BLaER1 (cell line): Measurements from ENCODE around the gene TRAK1.

Source experiments
- H3K27ac ChIP-seq: shearing (Covaris generic); formaldehyde crosslinking; 2 replicates; pipeline ENCODE4 v1.8.1; 2022
- H3K27me3 ChIP-seq: shearing (Covaris generic); formaldehyde crosslinking; 2 replicates; pipeline ENCODE4 v1.8.1; 2022
- H3K36me3 ChIP-seq: shearing (Covaris generic); formaldehyde crosslinking; 2 replicates; pipeline ENCODE4 v1.8.1; 2022
- H3K4me1 ChIP-seq: shearing (Covaris generic); formaldehyde crosslinking; 2 replicates; pipeline ENCODE4 v1.8.1; 2022
- H3K4me2 ChIP-seq: shearing (Covaris generic); formaldehyde crosslinking; 2 replicates; pipeline ENCODE4 v1.8.1; 2022
- H3K4me3 ChIP-seq: shearing (Covaris generic); formaldehyde crosslinking; 2 replicates; pipeline ENCODE4 v1.8.1; 2022
- H3K9ac ChIP-seq: shearing (Covaris generic); formaldehyde crosslinking; 2 replicates; pipeline ENCODE4 v1.8.1; 2022
- H3K9me3 ChIP-seq: shearing (Covaris generic); formaldehyde crosslinking; 2 replicates; pipeline ENCODE4 v1.8.1; 2022
- H4K20me1 ChIP-seq: shearing (Covaris generic); formaldehyde crosslinking; 2 replicates; pipeline ENCODE4 v1.8.1; 2022
- Cebpa-rat ChIP-seq: shearing (Covaris generic); IDR thresholded peaks from 2 replicates; pipeline ENCODE4 v1.8.1; 2022

Gene TRAK1

DNA sequence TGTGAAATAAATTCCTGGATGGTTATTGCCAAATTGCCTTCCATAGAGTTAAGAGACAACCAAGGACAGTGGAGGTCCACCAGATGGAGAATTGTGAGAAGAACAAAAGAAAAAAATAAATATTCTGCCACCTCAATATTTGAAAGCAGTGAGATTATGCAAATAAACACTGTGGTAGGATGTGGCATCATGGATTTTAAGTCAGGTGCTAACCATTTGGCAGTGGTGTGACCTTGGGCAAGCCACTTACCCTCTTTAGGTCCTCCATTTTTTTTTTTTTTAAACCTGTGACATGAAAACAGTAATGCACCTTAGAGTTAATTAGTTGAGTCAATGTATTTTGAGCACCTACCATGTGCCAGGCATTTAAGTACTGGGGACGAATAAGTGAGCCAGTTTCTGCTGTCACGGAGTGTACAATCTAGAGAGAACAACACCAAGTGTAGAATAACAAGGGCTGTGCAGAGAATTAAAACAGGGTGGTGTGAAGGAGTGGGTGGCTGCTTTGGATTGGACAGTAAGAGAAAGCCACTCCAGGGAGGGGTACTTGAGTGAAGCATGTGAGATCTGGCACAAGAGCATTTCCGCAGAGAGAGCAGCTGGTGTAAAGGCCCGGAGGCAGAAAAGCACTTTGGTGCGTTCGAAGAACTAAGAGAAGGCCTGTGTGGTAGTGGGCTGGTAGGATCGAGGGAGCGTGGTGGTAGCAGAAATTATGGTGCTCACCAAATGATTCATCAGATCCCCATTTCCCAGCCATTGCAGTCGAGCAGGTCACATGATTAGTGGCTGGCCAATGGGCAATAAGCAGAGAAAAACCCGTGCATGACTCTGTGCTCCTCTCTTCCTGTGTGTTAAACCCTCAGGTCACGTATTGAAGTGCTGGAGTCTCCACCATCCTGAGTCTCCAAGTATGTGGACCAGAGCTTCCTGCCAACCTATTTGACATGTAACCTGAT lies 135.6 kb downstream of the TRAK1 start:
- Histone ChIP-seq H3K4me3 (no peak overlapping the region), H3K9ac (no peak overlapping the region), H3K4me2 (no peak overlapping the region), H3K27ac (no peak overlapping the region), H4K20me1 (0 out of 2 replicates have a peak, but pooled peaks cover 6% of the 10 kb centered on the region), H3K36me3 (peaks cover 44% of the 10 kb centered on the region), H3K4me1 (no peaks in the 10 kb centered on the region; the same call in 1 of the 2 replicates), H3K27me3 (no peaks in the 10 kb centered on the region), H3K9me3 (no peaks in the 10 kb centered on the region)
- no peak for TF ChIP-seq Cebpa-rat

DNA sequence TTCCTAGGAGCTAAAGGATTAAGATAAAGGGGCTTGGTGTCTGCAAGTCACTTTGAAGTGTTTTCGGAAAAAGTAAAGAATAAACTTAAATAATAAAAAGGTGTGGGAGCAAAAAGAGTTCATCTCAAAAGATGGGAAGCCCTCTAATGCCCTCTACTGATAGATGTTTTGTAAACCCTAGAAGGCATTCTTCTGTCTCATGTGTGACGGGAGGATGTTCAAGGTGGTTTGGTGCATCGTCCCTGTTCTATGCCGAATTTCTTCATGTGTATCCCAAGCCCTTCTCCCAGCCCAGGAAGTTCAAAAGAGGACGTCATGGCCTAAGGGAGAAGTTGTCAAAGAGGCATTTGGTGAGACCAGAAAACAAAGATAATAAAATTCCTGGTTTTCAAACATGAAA lies 137.6 kb downstream of the TRAK1 start:
- Histone ChIP-seq H3K9me3 (no peaks in the 10 kb centered on the region), H3K27ac (no peak overlapping the region), H3K4me3 (no peak overlapping the region), H3K4me1 (no peaks in the 10 kb centered on the region; the same call in 1 of the 2 replicates), H4K20me1 (0 out of 2 replicates have a peak, but pooled peaks cover 4% of the 10 kb centered on the region), H3K4me2 (no peak overlapping the region), H3K9ac (no peak overlapping the region), H3K36me3 (peaks cover 24% of the 10 kb centered on the region), H3K27me3 (no peaks in the 10 kb centered on the region)
- no peak for TF ChIP-seq Cebpa-rat

DNA sequence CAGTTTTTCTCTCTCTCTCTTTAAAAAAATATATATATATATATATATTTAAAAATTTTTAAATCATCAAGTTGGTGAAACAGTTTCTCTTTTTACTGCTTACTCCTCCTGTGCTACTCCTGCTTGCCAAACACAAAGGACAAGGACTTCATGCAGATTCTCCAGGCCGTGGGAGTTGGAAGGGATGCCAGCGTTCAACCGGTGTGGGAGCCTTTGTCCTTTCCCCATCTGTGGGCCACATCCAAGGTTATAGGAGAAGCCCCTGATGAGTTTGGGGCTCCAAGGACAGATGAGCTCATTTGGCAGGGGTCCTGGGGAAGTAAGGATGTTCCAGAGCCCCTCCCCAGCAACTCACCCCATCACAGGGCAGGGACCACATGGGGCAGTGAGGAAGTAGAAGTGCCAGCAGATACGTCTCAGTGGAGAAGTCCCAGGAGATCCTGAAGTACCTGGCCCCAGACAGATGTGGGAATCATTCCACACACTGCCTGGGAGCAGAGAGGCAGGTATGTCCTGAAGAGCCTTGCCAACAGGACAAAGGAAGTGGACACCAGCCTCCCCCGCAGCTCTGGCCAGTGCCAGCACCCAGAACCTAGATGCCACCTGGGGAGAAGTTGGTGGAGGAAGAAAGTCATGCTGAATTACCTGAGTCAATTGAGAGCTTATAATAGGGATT lies 138.2 kb downstream of the TRAK1 start:
- Histone ChIP-seq H3K36me3 (peaks cover 18% of the 10 kb centered on the region), H3K9me3 (no peaks in the 10 kb centered on the region), H4K20me1 (no peaks in the 10 kb centered on the region), H3K27me3 (no peaks in the 10 kb centered on the region), H3K27ac (no peak overlapping the region), H3K4me3 (no peak overlapping the region), H3K9ac (no peak overlapping the region), H3K4me1 (no peaks in the 10 kb centered on the region; the same call in 1 of the 2 replicates), H3K4me2 (no peak overlapping the region)
- no peak for TF ChIP-seq Cebpa-rat

DNA sequence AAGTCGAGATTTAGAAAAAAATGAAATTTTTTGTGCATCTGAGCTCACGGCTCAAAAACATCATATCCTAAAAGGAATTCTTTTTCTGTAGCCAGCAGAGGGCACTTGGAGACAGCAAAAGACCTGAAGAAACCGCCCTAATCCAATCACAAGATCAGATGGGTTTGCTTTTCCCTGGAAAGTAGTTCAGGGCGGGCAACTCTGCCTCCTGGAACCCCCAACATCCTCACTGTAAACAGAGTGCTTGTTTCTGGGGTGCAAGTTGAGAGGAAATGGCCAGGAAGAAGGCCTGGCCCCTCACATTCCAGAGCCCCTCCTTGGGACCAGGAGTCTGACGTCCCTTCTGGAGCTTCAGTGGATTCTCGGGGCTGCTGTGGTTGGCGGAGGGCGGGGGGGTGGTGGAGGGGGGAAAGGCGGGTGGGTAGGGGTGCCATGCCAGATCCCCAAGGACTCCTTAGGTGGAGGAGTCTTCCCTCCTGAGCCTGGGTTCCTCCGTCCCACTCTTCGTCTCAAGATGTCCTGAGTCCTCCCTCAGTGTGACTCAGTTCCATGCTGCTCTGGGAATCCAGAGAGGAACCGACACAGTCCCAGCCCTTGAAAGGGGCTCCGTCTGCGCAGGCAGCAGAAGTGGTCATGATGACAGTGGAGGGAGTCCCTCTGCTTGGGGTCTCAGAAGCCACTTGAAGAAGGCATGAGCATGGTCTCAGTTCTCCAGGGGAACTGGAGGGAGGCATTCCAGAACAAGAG lies 139.0 kb downstream of the TRAK1 start:
- Histone ChIP-seq H3K4me2 (no peak overlapping the region), H3K4me1 (no peaks in the 10 kb centered on the region; the same call in 1 of the 2 replicates), H3K27ac (no peak overlapping the region), H3K4me3 (no peak overlapping the region), H3K9ac (no peak overlapping the region), H3K36me3 (peaks cover 11% of the 10 kb centered on the region), H3K27me3 (no peaks in the 10 kb centered on the region), H4K20me1 (no peaks in the 10 kb centered on the region), H3K9me3 (no peaks in the 10 kb centered on the region)
- no peak for TF ChIP-seq Cebpa-rat

DNA sequence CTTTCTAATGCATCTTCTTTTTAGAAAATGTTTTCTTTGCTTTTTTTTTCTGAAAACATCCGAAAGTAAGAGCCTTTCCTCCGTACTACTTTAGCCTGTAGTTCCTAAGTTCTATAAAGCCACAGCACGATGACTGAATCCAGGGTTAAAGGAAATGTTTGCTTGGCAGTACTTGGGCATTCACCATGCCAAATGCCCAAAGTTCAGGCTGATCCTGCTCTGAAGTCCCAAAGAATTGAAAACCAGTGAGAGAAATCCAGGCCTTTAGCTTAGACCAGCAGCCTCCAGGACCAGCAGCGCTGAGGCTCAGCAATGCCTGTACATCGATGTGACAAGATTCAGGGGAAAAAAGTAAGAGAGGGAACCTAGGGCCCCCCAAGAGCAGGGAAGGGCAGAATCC lies 139.7 kb downstream of the TRAK1 start:
- H3K4me1 ChIP-seq: no peaks in the 10 kb centered on the region; the same call in 1 of the 2 replicates
- no peaks in the 10 kb centered on the region for H3K27me3 ChIP-seq
- TF ChIP-seq Cebpa-rat: no peak
- no peak overlapping the region for H3K4me2 ChIP-seq
- H3K27ac ChIP-seq: no peak overlapping the region
- peaks cover 5% of the 10 kb centered on the region; the same call in 1 of the 2 replicates for H3K36me3 ChIP-seq
- no peak overlapping the region for H3K4me3 ChIP-seq
- no peaks in the 10 kb centered on the region for H4K20me1 ChIP-seq
- H3K9ac ChIP-seq: no peak overlapping the region
- no peaks in the 10 kb centered on the region for H3K9me3 ChIP-seq

DNA sequence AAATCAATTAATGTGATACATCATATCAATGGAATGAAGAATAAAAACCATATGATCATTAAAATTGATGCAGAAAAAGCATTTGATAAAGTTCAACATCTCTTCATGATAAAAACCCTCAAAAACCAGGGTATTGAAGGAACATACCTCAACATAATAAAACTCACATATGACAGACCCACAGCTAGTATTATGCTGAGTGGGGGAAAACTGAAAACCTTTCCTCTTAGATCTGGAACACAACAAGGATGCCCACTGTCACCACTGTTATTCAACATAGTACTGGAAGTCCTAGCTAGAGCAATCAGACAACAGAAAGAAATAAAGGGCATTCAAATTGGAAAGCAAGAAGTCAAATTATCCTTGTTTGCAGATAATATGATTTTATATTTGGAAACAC lies 144.4 kb downstream of the TRAK1 start:
- Histone ChIP-seq H3K9me3 (peaks cover 22% of the 10 kb centered on the region), H3K27ac (no peak overlapping the region), H4K20me1 (no peaks in the 10 kb centered on the region), H3K36me3 (no peaks in the 10 kb centered on the region), H3K4me1 (no peaks in the 10 kb centered on the region), H3K27me3 (no peaks in the 10 kb centered on the region), H3K9ac (no peak overlapping the region), H3K4me3 (no peak overlapping the region), H3K4me2 (no peak overlapping the region)
- no peak for TF ChIP-seq Cebpa-rat

DNA sequence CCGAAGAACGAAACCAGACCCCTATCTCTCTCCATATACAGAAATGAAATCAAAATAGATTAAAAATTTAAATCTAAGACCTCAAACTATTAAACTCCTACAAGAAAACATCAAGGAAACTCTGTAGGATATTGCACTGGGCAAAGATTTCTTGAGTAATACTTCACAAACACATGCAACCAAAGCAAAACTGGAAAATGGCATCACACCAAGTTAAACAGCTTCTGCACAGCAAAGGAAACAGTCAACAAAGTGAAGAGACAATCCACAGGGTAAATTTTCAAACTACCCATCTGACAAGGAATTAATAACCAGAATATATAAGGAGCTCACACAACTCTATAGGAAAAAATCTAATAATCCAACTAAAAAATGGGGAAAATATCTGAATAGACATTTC lies 145.5 kb downstream of the TRAK1 start:
- no peak overlapping the region for H3K4me2 ChIP-seq
- H3K4me3 ChIP-seq: no peak overlapping the region
- peaks cover 22% of the 10 kb centered on the region for H3K9me3 ChIP-seq
- no peaks in the 10 kb centered on the region for H3K27me3 ChIP-seq
- H3K36me3 ChIP-seq: no peaks in the 10 kb centered on the region
- H3K4me1 ChIP-seq: no peaks in the 10 kb centered on the region
- H3K9ac ChIP-seq: no peak overlapping the region
- H3K27ac ChIP-seq: no peak overlapping the region
- no peak for TF ChIP-seq Cebpa-rat
- H4K20me1 ChIP-seq: no peaks in the 10 kb centered on the region

DNA sequence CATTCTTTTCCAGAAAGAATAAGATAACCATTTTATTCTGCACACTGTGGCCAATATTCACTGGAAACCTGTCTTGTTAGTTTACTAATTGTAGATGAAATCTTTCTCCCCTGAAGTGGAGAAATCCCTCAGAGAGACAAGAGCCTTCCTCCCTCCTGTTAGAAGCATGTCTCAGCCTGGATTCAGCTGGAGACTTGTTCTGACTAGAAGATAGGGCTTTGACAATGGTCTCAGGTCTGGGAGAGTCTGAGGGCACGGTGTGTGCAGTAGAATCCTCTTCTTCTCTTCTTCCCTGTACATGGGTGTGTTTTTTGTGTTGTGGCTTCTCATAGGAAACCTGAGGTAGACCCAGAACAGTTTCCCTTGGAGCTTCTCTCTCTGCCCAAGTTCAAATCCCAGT lies 154.9 kb downstream of the TRAK1 start:
- H3K4me3 ChIP-seq: no peak overlapping the region
- H3K27me3 ChIP-seq: no peaks in the 10 kb centered on the region
- no peak overlapping the region for H3K27ac ChIP-seq
- no peaks in the 10 kb centered on the region for H4K20me1 ChIP-seq
- H3K36me3 ChIP-seq: no peaks in the 10 kb centered on the region
- H3K9ac ChIP-seq: no peak overlapping the region
- 0 out of 2 replicates have a peak, but pooled peaks cover 5% of the 10 kb centered on the region for H3K4me1 ChIP-seq
- no peak overlapping the region for H3K4me2 ChIP-seq
- H3K9me3 ChIP-seq: no peaks in the 10 kb centered on the region
- TF ChIP-seq Cebpa-rat: no peak

DNA sequence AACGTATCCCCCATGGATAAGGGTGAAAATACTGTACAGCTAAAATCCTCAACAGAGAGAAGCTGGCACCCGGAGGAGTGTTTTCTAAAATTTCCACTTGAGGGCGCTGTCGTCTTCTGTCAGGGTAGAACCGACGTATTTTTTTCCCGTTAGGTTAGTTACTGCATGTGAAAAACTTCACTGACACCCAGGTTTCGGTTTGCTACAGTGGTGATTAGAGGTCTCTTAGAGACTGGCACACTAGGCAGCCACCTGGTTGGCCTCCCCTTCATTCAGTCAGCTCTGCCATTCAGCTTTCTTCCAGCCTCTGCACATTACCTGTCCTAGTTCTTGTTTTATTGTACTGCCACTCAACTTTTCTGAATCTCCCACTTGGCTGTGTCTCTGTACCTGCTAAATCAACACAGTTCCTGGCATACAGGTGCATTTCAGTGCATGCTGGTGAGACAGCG lies 156.4 kb downstream of the TRAK1 start:
- Histone ChIP-seq H3K4me1 (0 out of 2 replicates have a peak, but pooled peaks cover 5% of the 10 kb centered on the region), H3K9ac (no peak overlapping the region), H3K4me2 (no peak overlapping the region), H3K9me3 (no peaks in the 10 kb centered on the region), H3K27ac (no peak overlapping the region), H3K4me3 (no peak overlapping the region), H4K20me1 (no peaks in the 10 kb centered on the region), H3K36me3 (no peaks in the 10 kb centered on the region), H3K27me3 (no peaks in the 10 kb centered on the region)
- no peak for TF ChIP-seq Cebpa-rat
